Fibroblast of peridontal ligament (primary cell): Measurements from ENCODE around the gene ANKRD55.
"Not testable (repeated sequence)": the region's sequence is repeated elsewhere in the genome, so short reads cannot be mapped to it uniquely, and the experiment has no call there.

ENCODE experiments used
- DNase-seq: peaks from one replicate; pipeline ENCODE4 v3.0.0-alpha.2; 2010; ENCODE audit errors: extremely low read depth

ANKRD55 gene

DNA sequence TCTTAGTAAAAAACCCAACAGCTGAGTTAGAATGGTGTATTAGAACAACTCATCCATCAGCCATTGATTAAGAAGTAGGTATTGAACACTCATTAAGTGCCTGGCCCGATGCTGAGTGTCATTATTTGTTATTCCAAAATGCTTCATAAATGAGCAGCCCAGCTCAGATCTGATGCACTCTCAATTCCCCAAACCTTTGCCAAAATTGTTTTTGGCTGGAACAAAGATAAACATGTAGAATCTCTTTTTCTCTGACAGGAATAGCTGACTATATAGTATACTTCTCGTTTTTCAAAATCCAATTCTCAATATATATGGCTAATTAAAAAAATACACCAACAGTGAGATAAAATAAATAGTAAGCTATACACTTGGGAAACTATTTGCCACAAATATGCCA lies 20.0 kb upstream of the ANKRD55 start:
- DNase-seq, result no peak

GRCh38 chr5:56251918-56252553 lies 18.9 kb upstream of the ANKRD55 start:
- no peak for DNase-seq

DNA sequence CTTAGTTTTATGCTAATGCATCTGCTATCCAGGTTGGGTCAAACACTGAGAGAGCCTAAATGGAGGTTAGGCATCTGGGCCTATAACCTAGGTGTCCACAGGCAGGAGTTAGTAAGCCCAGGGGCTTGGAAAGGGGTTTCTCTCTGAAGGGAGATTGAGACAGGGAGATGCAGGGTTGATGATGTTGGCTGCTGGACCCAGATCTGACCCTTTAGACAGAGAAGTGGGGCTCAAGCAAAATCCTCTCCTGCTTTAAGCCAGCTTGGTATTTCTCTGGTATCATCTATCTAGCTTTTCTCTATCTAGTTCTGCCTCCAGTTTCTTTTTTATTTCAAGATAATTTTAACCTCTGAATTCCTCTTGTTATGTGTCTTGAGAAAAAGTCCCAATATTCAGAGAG lies 18.3 kb upstream of the ANKRD55 start:
- no peak for DNase-seq

GRCh38 chr5:56250011-56250410 lies 16.9 kb upstream of the ANKRD55 start:
- no peak for DNase-seq

GRCh38 chr5:56249085-56249484 lies 16.0 kb upstream of the ANKRD55 start:
- not testable (repeated sequence) for DNase-seq

GRCh38 chr5:56247592-56247991 lies 14.5 kb upstream of the ANKRD55 start:
- peak; percentile 93 for DNase-seq

- no peak for DNase-seq
These were observed 13.6 kb upstream of the ANKRD55 start for GRCh38 chr5:56246769-56247168.

GRCh38 chr5:56245481-56245880 lies 12.4 kb upstream of the ANKRD55 start:
- no peak for DNase-seq

- no peak for DNase-seq
These were observed 11.5 kb upstream of the ANKRD55 start for GRCh38 chr5:56244627-56245026.

- not testable (repeated sequence) for DNase-seq
These were observed 9.1 kb upstream of the ANKRD55 start for GRCh38 chr5:56242271-56242670.

GRCh38 chr5:56232538-56232937 lies 592 bp downstream of the ANKRD55 start:
- DNase-seq, result no peak

DNA sequence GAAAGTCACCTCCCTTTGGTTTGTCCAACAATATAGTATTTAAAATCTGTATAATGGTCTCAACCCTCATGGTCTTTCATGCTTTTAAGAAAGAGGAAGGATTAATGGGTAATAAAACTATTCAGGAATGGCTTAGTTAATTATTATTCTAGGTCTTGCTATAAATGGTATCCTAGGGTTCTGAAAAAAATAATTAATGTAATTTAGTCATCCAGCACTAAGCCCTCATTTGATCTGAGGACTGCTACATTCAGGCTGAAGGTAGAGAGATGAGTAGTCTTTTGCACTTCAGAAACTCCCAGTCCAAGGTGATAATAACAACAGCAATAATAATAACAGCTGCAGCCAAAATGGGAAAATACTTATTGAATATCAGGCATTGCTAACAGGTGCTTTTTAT lies 2.6 kb downstream of the ANKRD55 start:
- no peak for DNase-seq

DNA sequence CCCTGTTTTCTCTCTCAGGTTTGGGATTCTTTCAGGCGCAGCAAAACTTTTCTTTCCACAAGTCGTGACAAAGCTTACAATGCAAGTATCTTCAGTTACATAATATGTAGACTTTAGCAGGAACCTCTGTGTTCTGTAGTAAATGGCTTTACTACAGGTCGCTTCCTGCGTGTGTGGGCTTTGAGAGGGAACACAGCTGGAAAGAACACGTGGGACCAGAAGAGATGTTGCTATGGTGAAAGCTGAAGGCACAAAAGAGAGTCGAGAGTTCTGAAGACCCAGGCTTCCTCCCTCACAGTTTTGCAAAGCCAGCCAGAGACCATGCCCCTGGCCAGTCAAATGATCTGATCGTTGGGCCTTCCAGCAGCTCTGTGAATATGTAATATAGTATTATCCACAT lies 4.0 kb downstream of the ANKRD55 start:
- no peak for DNase-seq

GRCh38 chr5:56228631-56229030 lies 4.5 kb downstream of the ANKRD55 start:
- DNase-seq, result no peak

GRCh38 chr5:56227691-56228090 lies 5.4 kb downstream of the ANKRD55 start:
- DNase-seq, result no peak

- DNase-seq, result not testable (repeated sequence)
These were observed 9.8 kb downstream of the ANKRD55 start for GRCh38 chr5:56223298-56223697.

DNA sequence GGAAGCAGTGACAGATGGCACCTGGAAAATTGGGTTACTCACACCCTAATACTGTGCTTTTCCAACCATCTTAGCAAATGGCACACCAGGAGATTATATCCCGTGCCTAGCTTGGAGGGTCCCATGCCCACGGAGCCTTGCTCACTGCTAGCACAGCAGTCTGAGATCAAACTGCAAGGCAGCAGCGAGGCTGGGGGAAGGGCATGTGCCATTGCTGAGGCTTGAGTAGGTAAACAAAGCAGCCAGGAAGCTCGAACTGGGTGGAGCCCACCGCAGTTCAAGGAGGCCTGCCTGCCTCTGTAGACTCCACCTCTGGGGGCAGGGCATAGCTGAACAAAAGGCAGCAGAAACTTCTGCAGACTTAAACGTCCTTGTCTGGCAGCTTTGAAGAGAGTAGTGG lies 11.5 kb downstream of the ANKRD55 start:
- DNase-seq, result not testable (repeated sequence)

- no peak for DNase-seq
These were observed 17.9 kb downstream of the ANKRD55 start for GRCh38 chr5:56215019-56215830.

DNA sequence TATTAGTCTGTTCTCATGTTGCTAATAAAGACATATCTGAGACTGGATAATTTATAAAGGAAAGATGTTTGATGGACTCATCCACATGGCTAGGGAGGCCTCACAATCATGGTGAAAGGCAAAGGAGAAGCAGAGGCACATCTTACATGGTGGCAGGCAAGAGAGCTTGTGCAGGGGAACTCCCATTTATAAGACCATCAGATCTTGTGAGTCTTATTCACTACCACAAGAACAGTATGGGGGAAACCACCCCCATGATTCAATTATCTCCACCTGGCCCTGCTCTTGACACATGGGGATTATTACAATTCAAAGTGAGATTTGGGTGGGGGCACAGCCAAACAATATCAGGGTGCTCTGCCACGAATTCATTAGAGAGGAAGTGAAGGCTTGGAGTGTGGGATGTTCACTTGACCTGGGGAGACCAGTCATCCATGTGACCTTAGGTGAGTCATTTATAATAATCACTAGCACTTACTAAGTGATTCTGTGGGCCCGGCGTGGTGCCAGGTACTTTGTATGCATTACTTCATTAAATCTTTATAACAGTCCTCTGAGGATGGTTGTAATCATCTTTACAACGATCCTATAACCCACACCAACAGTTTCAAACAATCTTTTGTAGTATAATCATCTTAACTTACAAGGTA lies 19.1 kb downstream of the ANKRD55 start:
- not testable (repeated sequence) for DNase-seq

DNA sequence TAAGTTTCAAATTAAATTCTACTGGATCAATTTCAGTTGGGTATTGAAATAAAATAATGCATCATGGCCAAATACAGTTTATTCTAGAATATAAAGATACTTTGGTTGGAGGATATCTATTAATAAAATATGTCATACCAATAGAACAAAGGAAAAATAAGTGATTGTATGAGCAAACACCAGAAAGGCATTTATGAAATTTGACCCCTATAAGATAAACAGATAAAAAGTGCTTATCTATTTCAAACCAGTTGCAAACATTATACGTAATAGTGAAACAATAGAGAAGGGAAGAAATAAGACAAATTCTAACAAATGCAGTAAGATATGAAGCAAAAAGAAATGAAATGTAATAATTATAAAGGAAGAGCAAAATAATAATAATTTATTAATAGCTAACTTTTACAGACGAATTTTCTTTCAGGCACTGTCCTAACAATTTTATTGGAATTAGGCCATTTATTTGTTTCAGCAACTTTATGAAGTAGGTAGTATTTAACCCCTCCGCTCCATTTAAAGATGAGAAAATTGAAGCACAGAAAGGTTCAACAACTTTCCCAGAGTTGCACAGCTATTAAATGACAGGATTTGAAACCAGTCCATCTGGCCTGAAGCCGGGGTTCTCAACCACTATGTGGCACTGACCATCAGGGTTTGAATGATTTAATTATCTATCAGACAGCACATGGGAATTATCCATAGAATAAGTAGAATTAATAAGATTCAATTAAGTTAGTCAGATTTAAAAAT lies 20.8 kb downstream of the ANKRD55 start:
- DNase-seq, result no peak

- DNase-seq, result peak; percentile 95
These were observed 21.7 kb downstream of the ANKRD55 start for GRCh38 chr5:56211298-56211865.

DNA sequence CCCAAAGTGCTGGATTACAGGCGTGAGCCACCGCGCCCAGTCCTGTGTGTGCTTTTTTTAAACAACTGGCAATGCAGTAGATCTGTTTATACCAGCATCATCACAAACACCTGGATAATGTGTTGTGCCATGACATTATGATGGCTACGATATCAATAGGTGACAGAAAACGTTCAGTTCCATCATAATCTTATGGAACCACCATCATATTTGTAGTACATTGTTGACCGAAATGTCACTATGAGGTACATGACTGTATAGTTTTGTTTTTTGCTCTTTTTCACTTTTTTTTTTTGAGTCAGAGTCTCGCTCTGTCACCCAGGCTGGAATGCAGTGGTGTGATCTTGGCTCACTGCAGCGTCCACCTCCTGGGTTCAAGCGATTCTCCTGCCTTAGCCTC lies 24.4 kb downstream of the ANKRD55 start:
- no peak for DNase-seq
